HG02642 (cell line): ENCODE data around the gene UBA6.
"Not testable (repeated sequence)": the region's sequence is repeated elsewhere in the genome, so short reads cannot be mapped to it uniquely, and the experiment has no call there.

Source experiments
- ATAC-seq: cut with Tn5 transposase; IDR thresholded peaks from one replicate; pipeline ENCODE4 v1.9.1; 2021; ENCODE audit warnings: mild to moderate bottlenecking; ENCODE audit not compliant: unreplicated experiment, poor library complexity

Gene UBA6

DNA sequence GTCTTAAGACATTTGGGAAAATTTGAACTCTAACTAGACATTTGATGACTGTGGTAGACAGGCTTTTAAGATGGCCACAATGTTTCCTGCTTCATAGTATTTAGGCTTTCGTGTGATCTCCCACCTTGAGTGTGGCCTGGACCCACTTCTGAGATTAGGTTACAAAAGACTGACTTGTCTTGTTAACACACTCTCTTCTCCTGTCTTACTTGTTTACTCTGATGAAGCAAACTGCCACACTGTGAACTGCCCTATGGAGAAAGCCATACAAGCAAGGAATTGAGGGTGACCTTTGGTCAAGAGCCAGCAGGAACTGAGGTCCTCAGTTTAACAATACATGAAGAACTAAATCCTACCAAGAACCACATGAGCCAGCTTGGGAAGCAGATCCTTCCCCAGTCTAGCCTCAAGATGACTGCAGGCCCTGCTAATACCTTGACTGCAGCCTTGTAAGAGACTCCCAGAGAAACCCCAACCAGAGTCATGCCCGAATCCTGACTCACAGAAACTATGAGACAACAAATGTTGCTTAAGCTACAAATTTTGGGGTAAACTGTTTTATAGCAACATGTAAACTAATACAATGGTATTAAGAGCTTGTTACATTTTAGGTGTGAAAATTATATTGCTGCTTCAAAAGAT lies 20.3 kb downstream of the UBA6 start:
- no peak for ATAC-seq

DNA sequence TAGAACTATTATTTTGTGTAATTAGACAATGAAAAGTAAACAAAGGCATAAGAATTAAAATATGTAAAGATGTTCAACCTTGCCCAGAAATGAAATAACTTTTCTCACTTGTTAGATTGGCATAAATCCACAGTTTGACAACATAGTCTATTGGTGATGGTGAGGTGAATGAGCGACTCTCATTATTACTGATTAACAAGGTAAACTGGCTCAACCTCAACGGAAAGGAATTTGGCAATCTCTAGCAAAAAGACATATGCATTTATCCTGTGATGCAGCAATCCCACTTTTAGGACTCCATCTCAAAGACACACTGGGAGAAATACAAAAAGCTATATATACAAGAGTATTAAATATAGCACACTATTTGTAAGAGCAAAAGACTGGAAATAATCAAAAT lies 22.3 kb downstream of the UBA6 start:
- no peak for ATAC-seq

DNA sequence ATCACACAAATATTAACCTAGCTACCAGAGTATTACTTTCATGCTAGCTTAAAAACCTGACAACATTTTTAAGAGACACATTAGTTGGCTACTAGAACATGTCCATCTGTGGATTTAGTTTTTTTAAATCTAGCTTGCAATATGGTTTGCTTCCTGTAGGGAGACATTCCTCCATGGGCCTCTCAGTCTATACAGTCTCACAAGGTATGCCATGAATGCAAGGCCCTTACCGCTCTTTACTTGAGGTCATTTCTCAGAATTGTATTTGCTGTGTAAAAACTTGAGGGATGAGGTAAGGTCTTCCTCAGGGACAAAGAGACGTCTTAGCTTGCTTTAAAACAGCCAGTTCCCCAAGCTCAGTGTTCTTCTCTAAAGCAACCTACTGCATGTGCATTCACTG lies 26.9 kb downstream of the UBA6 start:
- no peak for ATAC-seq

DNA sequence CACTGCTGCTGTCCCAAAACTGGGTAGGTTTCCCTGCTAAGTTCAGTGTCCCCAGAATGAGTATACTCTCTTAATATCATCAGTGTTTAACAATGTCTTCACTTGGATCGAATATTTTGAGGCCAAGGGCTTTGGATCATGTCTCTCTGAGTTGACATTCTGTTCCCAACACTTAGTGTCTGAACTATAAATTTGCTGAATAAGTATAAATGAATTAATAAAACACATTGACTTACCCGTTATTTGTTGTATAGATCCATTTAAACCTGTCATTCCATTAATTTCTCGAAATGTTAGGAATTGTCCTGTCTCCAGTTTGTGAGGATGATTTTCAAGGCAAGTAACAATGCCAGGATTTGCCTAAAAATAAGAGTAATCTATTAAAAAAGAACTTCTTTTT lies 32.6 kb downstream of the UBA6 start:
- no peak for ATAC-seq

DNA sequence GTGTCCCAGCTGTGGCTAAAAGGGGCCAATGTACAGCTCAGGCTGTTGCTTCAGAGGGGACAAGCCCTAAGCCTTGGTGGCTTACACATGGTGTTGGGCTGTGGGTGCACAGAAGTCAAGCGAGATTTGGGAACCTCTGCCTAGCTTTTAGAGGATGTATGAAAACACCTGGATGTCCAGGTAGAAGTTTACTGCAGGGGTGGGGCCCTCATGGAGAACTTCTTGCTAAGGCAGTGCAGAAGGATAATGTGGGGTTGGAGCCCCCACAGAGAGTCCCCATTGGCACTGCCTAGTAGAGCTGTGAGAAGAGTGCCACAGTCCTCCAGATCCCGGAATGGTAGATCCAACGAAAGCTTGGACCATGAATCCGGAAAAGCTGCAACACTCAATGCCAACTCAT lies 40.5 kb downstream of the UBA6 start:
- no peak for ATAC-seq

DNA sequence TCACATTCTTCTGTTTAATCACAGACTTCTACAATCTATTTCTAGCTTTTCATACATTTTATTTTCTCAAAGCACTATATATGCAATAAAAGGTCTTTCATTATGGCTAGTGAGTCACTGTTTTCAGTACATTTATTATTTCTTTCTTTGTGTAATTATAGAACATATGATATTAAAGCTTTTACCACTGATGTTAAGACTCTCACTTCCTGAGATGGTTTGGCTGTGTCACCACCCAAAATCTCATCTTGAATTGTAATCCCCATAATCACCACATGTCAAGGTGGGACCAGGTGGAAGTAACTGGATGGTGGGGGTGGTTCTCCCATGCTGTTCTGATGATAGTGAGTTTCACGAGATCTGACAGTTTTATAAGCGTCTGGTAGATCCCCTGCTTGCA lies 41.9 kb downstream of the UBA6 start:
- ATAC-seq, result no peak

DNA sequence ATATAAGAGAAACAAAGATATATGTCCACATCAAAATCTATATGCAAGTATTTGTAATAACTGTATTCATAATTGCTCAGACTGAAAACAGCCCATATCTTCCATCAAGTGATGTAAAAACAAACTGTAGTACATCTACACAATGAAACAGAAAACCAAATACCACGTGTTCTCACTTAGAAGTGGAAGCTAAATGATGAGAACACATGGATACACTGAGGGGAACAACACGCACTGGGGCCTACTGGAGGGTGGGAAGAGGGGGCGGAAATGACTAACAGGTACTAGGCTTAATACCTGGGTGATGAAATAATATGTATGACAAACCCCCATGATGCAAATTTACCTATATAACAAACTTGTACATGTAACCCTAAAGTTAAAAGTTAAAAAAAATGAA lies 42.7 kb downstream of the UBA6 start:
- ATAC-seq, result no peak

DNA sequence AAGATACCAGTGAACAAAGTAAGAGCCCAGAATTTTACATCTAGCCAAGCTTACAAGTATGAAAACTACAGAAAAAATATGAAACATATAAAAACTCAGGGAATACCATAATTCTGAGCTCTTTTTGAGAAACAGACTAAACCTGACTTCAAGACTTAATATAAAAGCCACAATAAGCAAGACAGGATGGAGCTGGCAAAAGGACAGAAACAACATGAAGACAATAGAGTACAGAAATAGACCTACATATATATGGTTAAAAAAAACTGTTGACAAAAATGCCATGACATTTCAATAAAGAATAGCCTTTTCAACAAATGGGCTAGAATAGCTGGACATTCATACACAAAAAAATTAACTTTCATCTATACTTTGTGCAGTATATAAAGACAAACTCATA lies 49.4 kb downstream of the UBA6 start:
- ATAC-seq, result no peak

DNA sequence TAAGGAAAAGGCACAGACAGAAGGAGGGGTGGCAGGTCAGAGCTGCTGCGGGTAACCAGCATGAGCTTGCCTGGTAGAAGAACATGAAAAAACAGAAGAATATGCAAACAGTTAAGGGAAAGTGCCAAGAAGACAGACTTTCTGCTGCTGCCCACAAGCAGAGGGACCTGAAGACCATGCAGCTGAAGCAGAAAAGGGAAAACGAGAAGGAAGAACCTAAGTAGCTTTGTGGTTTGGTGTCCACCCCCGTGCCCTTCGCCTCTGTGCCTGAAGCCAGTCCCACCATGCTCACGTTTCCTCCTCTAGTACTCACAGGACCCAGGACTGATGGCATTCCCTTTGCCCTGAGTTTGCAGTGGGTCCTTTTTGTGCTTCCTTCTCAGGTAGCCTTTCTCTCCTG lies 62.8 kb downstream of the UBA6 start:
- ATAC-seq, result no peak

DNA sequence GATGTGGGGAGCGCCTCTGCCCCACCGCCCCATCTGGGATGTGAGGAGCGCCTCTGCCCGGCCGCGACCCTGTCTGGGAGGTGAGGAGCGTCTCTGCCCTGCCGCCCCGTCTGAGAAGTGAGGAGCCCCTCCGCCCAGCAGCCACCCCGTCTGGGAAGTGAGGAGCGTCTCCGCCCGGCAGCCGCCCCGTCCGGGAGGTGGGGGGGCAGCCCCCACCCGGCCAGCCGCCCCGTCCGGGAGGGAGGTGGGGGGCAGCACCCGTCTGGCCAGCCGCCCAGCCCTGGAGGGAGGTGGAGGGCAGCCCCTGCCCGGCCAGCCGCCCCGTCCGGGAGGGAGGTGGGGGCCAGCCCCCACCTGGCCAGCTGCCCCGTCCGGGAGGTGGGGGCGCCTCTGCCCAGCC lies 64.0 kb downstream of the UBA6 start:
- not testable (repeated sequence) for ATAC-seq

DNA sequence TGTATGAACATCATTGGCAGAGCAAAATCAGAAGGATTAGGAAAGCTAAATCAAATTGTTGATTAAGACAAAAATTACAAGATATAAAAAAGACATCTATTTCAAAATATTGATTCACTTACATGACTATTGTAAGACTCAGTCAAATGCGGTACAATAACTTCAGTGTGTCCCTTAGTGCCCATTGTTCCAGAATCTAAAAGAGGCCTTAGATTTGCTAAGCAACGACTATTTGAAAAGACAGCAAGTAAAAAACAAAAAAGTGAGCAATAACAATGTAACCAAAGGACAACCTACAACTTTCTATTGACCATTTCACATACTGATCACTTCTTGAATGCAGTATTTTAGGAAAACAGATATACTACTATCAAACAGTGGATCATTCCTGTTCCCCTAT lies 65.6 kb downstream of the UBA6 start:
- no peak for ATAC-seq

DNA sequence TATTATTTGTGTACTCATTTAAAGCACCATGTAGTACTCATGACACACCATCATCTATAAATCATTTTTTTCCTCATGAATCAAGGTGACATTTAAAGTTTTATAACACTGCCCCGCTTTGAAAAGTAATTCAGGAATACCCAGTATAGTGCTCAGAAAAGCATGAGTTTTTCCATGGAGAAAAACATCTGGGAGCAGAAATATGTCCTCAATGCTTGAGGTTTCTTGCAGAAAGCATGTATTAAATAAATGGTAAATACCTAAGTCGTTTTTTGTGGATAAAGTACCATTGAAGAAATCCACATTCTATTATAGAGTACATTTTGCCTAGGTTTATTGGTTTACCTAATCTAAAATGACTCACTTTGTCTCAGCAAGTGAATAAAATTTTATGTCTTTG lies 66.2 kb downstream of the UBA6 start:
- no peak for ATAC-seq

DNA sequence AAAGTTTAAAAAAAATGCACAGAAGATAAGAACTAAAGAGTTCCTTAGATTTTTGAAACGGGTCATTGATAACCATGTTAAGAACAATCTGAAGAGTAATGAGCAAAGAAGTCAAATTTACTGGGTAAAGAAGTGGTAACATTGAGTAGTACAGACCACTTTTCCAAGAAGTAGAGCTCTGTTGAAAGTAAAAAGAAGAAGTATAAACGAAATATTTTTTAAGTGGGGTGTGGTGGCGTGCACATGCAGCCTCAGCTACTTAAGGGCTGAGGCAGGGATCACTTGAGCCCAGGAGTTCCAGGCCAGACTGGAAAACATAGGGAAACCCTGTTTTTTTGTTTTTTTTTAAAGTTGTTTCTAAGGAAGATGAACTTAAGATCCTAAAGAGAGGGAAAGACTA lies 68.5 kb downstream of the UBA6 start:
- ATAC-seq, result no peak

DNA sequence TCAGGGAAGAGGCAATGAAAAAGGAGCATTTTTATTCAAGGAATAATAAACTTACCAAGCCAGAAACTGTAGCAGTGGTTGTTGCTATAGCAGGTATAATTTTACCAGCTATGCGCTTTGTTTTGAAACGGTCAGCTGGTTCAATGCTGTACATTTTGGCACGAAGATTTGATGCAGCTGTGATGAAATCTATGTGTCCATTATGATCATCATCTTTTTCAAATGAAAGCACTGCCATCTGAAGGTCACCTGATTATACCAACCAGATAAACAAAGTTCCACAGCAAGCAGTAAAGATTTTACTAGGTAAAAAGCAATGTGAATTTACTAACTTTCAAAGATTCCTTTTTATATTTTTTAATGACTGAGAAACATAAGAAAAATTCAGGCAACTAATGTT lies 76.0 kb downstream of the UBA6 start:
- ATAC-seq, result no peak

DNA sequence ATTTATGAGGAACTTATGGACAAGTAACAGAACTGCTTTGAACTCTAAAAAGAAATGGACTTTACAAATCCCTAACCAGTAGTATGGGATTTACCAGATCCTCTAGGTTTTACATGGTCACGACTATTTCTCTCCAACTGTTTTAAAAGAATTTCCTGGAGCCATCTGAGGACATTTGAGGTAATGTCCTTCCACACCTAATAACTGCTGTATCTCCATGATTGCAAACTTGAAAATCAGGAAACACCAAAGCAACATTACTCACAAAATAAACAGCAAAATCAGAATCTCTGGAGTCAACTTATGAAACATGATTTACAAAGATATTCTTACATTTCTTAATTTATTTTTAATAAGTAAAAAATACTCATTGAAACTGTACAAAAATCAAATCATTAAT lies 84.5 kb downstream of the UBA6 start:
- ATAC-seq, result no peak

DNA sequence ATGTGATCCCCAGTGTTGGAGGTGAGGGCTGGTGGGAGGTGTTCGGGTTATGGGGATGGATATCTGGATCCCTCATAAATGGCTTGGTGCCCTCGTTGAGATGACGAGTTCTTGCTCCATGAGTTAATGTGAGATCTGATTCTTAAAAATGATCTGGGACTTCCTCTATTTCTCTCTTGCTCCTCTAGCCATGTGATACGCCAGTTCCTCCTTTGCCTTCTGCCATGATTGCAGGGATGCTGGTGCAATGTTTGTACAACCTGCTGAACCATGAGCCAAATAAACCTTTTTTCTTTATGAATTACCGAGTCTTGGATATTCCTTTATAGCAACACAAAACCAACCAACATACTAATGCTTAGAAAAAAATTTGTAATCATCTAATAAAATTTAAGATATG lies 85.8 kb downstream of the UBA6 start:
- ATAC-seq, result no peak

DNA sequence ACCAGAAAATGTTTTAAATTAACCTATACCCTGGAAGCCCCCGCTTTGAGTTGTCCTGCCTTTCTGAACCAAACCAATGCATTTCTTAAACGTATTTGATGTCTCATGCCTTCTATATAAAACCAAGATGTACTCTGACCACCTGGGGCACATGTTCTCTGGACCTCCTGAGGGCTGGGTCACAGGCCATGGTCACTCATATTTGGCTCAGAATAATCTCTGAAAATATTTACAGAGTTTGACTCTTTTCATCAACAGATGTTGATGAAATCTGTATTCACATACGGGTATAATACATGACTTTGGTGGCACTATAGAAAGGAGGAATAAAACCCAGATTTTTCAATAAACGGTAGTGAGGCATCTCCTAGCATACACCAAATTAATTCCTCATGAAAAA lies 86.8 kb downstream of the UBA6 start:
- no peak for ATAC-seq

DNA sequence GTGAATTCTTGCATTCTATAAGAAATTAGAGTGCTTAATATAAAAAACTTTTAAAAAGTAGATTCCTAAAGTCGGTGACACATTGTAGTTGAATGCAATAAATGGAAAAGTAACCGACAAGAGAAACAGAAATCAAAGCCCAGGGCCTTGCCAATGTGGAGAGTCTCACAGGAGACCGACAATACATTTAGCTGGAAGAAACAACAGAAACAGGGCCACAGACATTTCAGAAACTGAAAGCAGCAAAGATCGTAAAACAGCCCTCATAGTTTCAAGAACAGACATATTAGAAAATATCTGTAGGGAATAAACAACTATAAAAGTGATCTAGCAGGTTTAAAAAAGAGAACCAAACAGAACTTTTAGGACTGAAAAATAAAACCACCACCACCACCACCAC lies 92.9 kb downstream of the UBA6 start:
- ATAC-seq, result no peak

DNA sequence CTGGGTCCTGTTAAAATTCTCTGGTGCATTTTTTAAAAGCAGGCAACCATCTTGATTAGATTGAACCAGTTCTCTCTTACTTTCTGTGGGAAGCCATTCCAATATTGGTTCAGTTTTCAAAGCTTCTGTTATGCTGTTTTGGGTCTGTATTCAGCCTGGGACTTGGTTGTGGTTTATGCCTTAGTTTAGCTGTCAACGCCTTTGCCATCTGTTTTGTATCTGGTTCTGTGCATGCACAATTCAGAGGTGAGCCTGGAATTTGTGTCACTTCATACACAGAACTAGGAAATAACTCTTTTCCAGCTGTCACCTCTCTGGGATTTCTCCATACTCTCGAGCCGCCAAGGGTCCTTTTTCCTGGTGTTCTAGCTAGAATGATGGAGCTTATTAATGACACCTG lies 96.2 kb downstream of the UBA6 start:
- no peak for ATAC-seq

DNA sequence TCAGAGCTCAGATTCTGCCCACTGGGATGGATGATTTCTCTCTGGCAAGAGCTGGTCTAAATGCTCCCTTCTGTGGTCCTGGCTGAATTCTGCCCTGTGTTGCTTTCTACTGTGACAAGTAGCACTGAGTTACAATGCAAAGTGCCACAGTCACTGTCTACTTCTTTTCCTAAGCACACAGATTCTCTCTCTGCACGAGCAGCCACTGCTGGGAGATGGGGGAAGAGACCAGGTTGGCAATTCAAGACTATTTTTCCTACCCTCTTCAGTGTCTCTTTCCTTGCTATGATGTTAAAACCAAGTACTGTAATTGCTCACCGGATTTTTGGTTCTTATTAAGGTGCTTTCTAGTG lies 97.0 kb downstream of the UBA6 start:
- ATAC-seq, result no peak

DNA sequence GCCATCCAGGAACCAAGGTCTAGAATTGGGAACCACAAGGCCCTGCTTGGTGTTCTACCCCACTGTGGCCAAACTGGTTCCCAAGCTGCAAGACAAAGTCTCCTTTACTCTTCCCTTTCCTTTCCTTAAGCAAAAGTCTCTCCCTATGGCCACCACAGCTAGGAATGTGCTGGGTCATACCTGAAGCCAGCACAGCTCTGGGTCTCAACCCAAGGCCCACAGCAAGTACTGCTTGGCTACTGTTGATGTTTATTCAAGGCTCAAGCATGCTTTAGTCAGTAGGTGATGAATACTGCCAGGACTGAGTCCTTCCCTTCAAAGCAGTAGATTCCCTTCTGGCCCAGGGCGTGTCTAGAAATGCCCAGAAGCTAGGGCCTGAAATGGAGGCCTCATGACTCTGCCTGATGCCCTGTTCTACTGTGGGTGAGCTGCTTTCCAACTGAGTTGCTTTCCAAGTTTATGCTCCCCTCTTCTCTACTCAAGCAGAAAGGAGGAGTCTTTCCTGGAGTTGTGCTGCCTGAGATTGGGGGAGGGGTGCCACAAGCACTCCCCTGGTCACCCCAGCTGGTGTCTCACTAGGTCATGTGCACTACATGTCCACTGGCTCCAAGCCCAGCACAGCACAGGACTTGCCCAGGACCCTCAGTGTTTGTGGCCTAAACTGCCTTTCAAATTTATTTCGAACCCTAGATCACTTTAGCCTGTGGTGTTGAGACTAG lies 97.5 kb downstream of the UBA6 start:
- no peak for ATAC-seq

DNA sequence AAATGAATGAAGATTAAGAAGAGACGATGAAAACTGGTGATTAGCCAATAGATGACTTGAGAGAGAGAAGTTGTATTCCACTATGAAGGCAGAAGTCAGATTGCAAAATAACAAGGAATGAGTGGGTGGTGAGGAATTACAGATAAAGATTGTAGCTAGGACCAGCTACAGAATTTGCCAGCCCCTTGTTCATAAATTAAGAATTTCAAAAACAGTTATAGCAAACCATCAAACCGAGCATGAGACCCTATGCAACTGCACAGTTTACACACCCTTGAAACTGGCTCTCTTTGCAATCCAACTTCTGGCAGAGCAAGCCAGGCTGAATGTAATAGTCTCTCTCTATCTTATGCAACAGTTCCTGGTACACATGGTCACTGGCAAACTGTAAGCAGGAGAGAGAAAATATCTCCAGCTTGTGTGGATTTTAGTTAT lies 107.2 kb downstream of the UBA6 start:
- ATAC-seq, result no peak
